ENCODE results near the gene PGF. TPM values are rescaled to one million over a fixed set of nuclear protein-coding genes. Genes with fewer than 3 reads are reported as not detected.

PGF gene
- total RNA-seq, 2 experiments from 2014 or later: 0.28 TPM; not detected in 1

- Mint-ChIP-seq H3K4me3 (no peak overlapping the region), H3K36me3 (no peaks in the 10 kb centered on the region), H3K27me3 (peaks cover 2% of the 10 kb centered on the region), H3K27ac (no peak overlapping the region), H3K4me1 (peaks cover 5% of the 10 kb centered on the region), H3K9me3 (no peaks in the 10 kb centered on the region)
- POLR2A ChIA-PET: no interaction called here
- no peak for ATAC-seq (ENCODE audit: low read depth)
- DNase-seq: no peak
These were observed 5.4 kb downstream of the PGF start for GRCh38 chr14:74949859-74950573.

GRCh38 chr14:74949191-74949601 lies 6.2 kb downstream of the PGF start:
- no peaks in the 10 kb centered on the region for H3K9me3 Mint-ChIP-seq
- ATAC-seq (ENCODE audit: low read depth) (no peak), DNase-seq (no peak)
- no peak overlapping the region for H3K4me3 Mint-ChIP-seq
- H3K27ac Mint-ChIP-seq: no peak overlapping the region
- POLR2A ChIA-PET: no interaction called here
- H3K36me3 Mint-ChIP-seq: no peaks in the 10 kb centered on the region
- peaks cover 2% of the 10 kb centered on the region for H3K27me3 Mint-ChIP-seq
- H3K4me1 Mint-ChIP-seq: peaks cover 5% of the 10 kb centered on the region

DNA sequence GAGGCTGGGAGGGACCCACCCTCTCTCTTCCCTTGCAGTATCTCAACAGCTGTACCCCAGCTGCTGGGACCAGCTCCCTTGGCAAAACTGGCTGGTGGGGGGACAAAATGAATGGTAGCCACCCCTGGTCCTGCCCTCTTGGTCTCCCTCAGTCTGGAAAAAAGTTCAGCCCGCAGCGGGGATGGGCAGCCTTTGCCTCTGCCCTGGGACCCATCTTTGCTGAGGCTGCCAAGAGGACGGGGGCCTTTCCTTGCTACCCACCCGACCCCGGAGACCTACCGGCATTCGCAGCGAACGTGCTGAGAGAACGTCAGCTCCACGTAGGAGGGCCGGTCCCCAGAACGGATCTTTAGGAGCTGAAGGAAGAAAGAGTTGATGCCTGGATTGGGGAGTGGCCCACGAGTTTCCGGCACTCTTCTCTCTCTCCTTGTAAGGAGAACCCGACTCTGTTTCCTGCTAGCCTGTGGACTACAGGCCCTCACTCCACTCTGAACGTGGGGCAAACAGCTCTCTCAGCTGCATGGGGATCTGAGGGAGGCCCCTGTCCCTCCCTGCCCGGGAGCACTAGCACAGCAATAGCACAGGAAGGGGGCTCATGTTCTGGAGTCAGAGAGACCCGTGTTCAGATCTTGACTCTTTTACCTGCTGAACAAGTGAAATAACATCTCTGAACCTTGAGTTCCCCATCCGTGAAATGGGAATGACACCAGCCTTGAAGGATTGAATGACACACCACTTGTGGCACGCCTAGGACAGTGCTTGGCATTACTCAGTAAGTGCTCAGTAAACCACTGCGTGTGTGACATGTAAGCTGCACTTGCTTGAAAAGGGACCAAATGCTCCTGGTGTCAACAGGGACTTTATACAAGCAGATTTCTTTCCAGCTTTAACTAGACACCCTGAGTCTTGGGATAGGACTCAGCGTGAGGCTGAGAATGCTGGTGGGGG lies 6.9 kb downstream of the PGF start:
- Mint-ChIP-seq H3K27ac (no peak overlapping the region), H3K4me3 (no peak overlapping the region), H3K4me1 (peaks cover 5% of the 10 kb centered on the region), H3K27me3 (peaks cover 2% of the 10 kb centered on the region), H3K36me3 (no peaks in the 10 kb centered on the region), H3K9me3 (no peaks in the 10 kb centered on the region)
- DNase-seq (no peak), ATAC-seq (ENCODE audit: low read depth) (no peak)
- POLR2A ChIA-PET: no interaction called here

- peaks cover 5% of the 10 kb centered on the region for H3K4me1 Mint-ChIP-seq
- no peak for DNase-seq
- no peak overlapping the region for H3K4me3 Mint-ChIP-seq
- H3K9me3 Mint-ChIP-seq: no peaks in the 10 kb centered on the region
- H3K27me3 Mint-ChIP-seq: peaks cover 1% of the 10 kb centered on the region
- POLR2A ChIA-PET: no interaction called here
- no peaks in the 10 kb centered on the region for H3K36me3 Mint-ChIP-seq
- no peak overlapping the region for H3K27ac Mint-ChIP-seq
- ATAC-seq (ENCODE audit: low read depth): no peak
These were observed 7.8 kb downstream of the PGF start for GRCh38 chr14:74947353-74948227.

- Mint-ChIP-seq H3K9me3 (no peaks in the 10 kb centered on the region), H3K4me3 (no peak overlapping the region), H3K36me3 (no peaks in the 10 kb centered on the region), H3K27ac (no peak overlapping the region), H3K4me1 (peaks cover 10% of the 10 kb centered on the region), H3K27me3 (no peaks in the 10 kb centered on the region)
- POLR2A ChIA-PET: interaction anchor here (1.2 kb wide), 1 partner anchor 7 kb away, joined by 3 read pairs; no protein-coding TSS in a partner anchor
- DNase-seq (no peak), ATAC-seq (ENCODE audit: low read depth) (no peak)
These were observed 8.6 kb downstream of the PGF start for GRCh38 chr14:74946659-74947281.

DNA sequence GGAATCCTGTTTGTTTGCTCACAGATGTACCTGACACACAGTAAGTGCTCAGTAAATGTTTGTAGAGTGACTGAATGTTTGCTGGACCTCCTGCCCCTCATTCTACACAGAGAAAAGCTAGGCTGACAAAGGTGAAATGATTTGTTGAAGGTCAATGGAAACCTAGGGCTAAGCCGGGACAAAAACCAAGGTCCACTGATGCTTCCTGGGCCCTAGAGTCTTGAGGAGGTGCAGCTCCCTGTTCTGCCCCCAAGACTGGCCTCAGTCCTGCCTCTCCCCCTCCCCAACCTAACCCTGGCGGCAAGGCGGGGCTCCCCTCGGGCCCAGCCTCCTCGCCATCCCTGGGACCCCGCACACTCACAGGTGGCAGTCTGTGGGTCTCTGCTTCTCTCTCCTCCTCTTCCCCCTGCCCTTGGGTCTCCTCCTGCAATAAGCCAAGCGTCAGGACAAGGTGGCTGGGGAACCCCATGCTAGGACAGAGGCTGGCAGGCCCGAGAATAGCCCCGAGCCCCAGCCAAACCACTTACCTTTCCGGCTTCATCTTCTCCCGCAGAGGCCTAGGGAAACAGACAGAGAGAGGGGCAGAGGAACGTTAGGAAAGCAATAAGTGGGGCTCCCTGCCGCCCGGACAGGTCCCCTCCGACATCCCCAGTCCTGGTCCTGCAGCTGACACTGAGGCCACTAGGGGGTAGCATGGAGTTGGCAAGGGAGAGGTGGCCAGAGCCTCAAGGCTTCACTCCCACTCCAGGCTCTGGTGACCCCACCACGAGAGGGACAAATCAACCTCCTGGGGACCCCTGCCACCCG lies 9.3 kb downstream of the PGF start:
- Mint-ChIP-seq H3K27ac (peak overlapping the region; percentile 39), H3K4me3 (peak overlapping the region; percentile 46), H3K27me3 (no peaks in the 10 kb centered on the region), H3K36me3 (no peaks in the 10 kb centered on the region), H3K4me1 (peaks cover 16% of the 10 kb centered on the region), H3K9me3 (no peaks in the 10 kb centered on the region)
- ATAC-seq (ENCODE audit: low read depth) (peak; percentile 58), DNase-seq (peak; percentile 77)
- POLR2A ChIA-PET: interaction anchor here (0.8 to 1.2 kb wide), 2 partner anchors 8 to 143 kb away, joined by 3 to 4 read pairs; no protein-coding TSS in a partner anchor

- Mint-ChIP-seq H3K27ac (no peak overlapping the region), H3K4me3 (no peak overlapping the region), H3K4me1 (peaks cover 20% of the 10 kb centered on the region), H3K9me3 (no peaks in the 10 kb centered on the region), H3K27me3 (no peaks in the 10 kb centered on the region), H3K36me3 (no peaks in the 10 kb centered on the region)
- DNase-seq: no peak
- ATAC-seq (ENCODE audit: low read depth): no peak
- POLR2A ChIA-PET: interaction anchor here (0.8 to 1.2 kb wide), 2 partner anchors 9 to 144 kb away, joined by 3 to 4 read pairs; no protein-coding TSS in a partner anchor
These were observed 10.0 kb downstream of the PGF start for GRCh38 chr14:74945261-74945851.

GRCh38 chr14:74942608-74943007 lies 12.8 kb downstream of the PGF start:
- no peaks in the 10 kb centered on the region for H3K36me3 Mint-ChIP-seq
- peak overlapping the region; percentile 90 for H3K27ac Mint-ChIP-seq
- no peak for DNase-seq
- no peak for ATAC-seq (ENCODE audit: low read depth)
- H3K4me1 Mint-ChIP-seq: peaks cover 30% of the 10 kb centered on the region
- peak overlapping the region; percentile 55 for H3K4me3 Mint-ChIP-seq
- peaks cover 2% of the 10 kb centered on the region for H3K9me3 Mint-ChIP-seq
- POLR2A ChIA-PET: no interaction called here
- H3K27me3 Mint-ChIP-seq: no peaks in the 10 kb centered on the region

GRCh38 chr14:74942181-74942580 lies 13.2 kb downstream of the PGF start:
- Mint-ChIP-seq H3K4me3 (peak overlapping the region; percentile 75), H3K9me3 (peaks cover 2% of the 10 kb centered on the region), H3K4me1 (peaks cover 32% of the 10 kb centered on the region), H3K36me3 (no peaks in the 10 kb centered on the region), H3K27me3 (no peaks in the 10 kb centered on the region), H3K27ac (peak overlapping the region; percentile 90)
- ATAC-seq (ENCODE audit: low read depth) (no peak), DNase-seq (no peak)
- POLR2A ChIA-PET: interaction anchor here (0.7 to 1.4 kb wide), 5 partner anchors 13 to 185 kb away, joined by 3 to 4 read pairs (median 3); partner anchors contain the start of gene NEK9

DNA sequence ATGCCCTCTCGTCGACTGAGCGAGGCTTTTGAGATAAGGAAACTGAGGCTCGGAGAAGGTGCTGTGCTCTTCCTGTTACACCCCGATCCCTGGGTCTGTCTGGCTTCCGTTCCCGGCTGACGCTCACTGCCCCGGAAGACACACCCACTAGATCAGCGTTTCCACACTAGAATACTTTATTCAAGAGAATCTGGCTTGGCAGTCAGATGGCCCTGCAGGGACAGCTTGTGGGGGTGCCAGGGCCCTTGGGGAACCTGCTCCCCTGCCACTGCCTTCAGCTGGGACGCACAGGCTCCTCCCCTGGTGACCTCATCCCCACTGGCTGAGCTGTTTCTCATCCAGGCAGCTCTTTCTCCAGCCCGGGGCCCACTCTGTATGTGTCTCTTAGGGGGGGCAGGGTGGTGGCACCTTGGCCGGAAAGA lies 13.7 kb downstream of the PGF start:
- DNase-seq (peak; percentile 65), ATAC-seq (ENCODE audit: low read depth) (peak; percentile 80)
- H3K4me1 Mint-ChIP-seq: peaks cover 37% of the 10 kb centered on the region
- POLR2A ChIA-PET: interaction anchor here (0.5 to 1.4 kb wide), 8 partner anchors 10 to 185 kb away, joined by 3 to 5 read pairs (median 3); partner anchors contain the start of gene NEK9
- H3K27ac Mint-ChIP-seq: peak overlapping the region; percentile 90
- peak overlapping the region; percentile 75 for H3K4me3 Mint-ChIP-seq
- H3K9me3 Mint-ChIP-seq: peaks cover 2% of the 10 kb centered on the region
- no peaks in the 10 kb centered on the region for H3K36me3 Mint-ChIP-seq
- H3K27me3 Mint-ChIP-seq: no peaks in the 10 kb centered on the region

DNA sequence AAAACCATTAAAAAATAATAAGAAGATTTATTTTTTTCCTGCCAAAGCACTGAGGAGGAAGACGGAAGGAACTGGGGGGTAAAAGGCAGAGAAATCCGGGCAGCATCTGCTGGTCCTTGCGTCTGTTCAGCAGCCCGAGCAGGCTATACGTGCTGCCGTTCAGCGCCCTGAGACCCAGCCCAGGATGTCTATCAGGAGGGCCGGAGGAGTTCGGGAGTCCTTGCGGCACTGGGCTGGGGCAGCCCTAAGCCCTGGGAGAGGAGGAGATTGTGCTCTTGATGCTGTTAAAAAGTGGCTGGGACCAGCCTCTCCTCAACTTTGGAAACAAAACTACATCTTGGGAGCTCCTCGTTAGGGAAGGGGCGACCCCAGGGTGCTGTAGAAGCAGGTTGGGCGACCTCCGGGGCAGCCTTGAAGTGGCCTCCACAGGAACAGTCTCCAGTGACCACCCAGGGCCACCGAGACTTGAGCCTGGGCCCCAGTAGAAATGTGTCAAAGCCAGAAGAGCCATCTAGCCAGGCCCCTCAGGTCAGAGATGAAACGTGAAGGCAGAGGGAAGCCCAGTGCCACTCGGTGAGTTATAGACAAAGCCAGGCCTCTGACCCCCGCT lies 14.3 kb downstream of the PGF start:
- peak; percentile 3 for ATAC-seq (ENCODE audit: low read depth)
- Mint-ChIP-seq H3K9me3 (peaks cover 2% of the 10 kb centered on the region), H3K27me3 (no peaks in the 10 kb centered on the region), H3K4me3 (peak overlapping the region; percentile 75), H3K36me3 (no peaks in the 10 kb centered on the region), H3K27ac (peak overlapping the region; percentile 90), H3K4me1 (peaks cover 33% of the 10 kb centered on the region)
- no peak for DNase-seq
- POLR2A ChIA-PET: interaction anchor here (0.5 to 1.4 kb wide), 8 partner anchors 9 to 186 kb away, joined by 3 to 5 read pairs (median 3); partner anchors contain the start of gene NEK9
